DOHH2 (cell line): ENCODE measurements around the gene HNRNPC.

Experiments
- H3F3A ChIP-seq: fragments of 200-600 bp; sonication (generic), shearing (Covaris generic); 2 replicates; pipeline ENCODE4 v1.6.0; 2016; ENCODE audit warnings: antibody characterized with exemption, mild to moderate bottlenecking; ENCODE audit not compliant: control insufficient read depth, insufficient read depth
- H3K27ac ChIP-seq: fragments of 200-600 bp; sonication (generic); 2 replicates; pipeline ENCODE4 v1.5.1; 2014; ENCODE audit warnings: low read depth, mild to moderate bottlenecking, low read length, moderate library complexity
- H3K27me3 ChIP-seq: fragments of 200-600 bp; sonication (generic); 2 replicates; pipeline ENCODE4 v1.6.1; 2014; ENCODE audit warnings: mild to moderate bottlenecking, low read length, mixed read lengths; ENCODE audit not compliant: control insufficient read depth
- H3K36me3 ChIP-seq: fragments of 200-600 bp; sonication (generic); 2 replicates; pipeline ENCODE4 v1.6.1; 2014; ENCODE audit warnings: mild to moderate bottlenecking, low read length, moderate library complexity, mixed read lengths; ENCODE audit not compliant: control insufficient read depth
- H3K4me1 ChIP-seq: fragments of 200-600 bp; sonication (generic); 2 replicates; pipeline ENCODE4 v1.6.1; 2014; ENCODE audit warnings: mild to moderate bottlenecking, low read length, mixed read lengths; ENCODE audit not compliant: control insufficient read depth
- H3K4me2 ChIP-seq: fragments of 200-600 bp; sonication (generic); 2 replicates; pipeline ENCODE4 v1.6.0; 2014; ENCODE audit warnings: mild to moderate bottlenecking, low read length, moderate library complexity
- H3K4me3 ChIP-seq: fragments of 200-600 bp; sonication (generic); 2 replicates; pipeline ENCODE4 v1.5.1; 2014; ENCODE audit warnings: mild to moderate bottlenecking, low read length, mixed read lengths
- H3K79me2 ChIP-seq: fragments of 200-600 bp; sonication (generic); 2 replicates; pipeline ENCODE4 v1.6.1; 2014; ENCODE audit warnings: mild to moderate bottlenecking, low read length, mixed read lengths; ENCODE audit not compliant: control insufficient read depth
- H3K9me2 ChIP-seq: fragments of 200-600 bp; sonication (generic); replicated peaks from 2 replicates; pipeline ENCODE4 v1.6.1; 2014; ENCODE audit warnings: mild to moderate bottlenecking, low read length, mixed read lengths; ENCODE audit not compliant: control insufficient read depth
- H3K9me3 ChIP-seq: fragments of 200-600 bp; sonication (generic); 2 replicates; pipeline ENCODE4 v1.6.1; 2014; ENCODE audit warnings: antibody characterized with exemption, low read length, mixed read lengths; ENCODE audit not compliant: control insufficient read depth, insufficient read depth
- H4K20me1 ChIP-seq: fragments of 200-600 bp; sonication (generic); 2 replicates; pipeline ENCODE4 v1.6.0; 2014; ENCODE audit warnings: low read depth, mild to moderate bottlenecking, antibody characterized with exemption, low read length, moderate library complexity; ENCODE audit not compliant: control insufficient read depth, insufficient read depth
- EZH2phosphoT487 ChIP-seq: fragments of 200-600 bp; sonication (generic); IDR thresholded peaks from 2 replicates; pipeline ENCODE4 v1.6.1; 2017; ENCODE audit warnings: borderline replicate concordance, mild to moderate bottlenecking, antibody characterized with exemption, low read length, moderate library complexity, mixed read lengths
- TF ChIP-seq, protein P1 (sequence below): fragments of 200-600 bp; sonication (generic); IDR thresholded peaks from one replicate; pipeline ENCODE4 v1.5.1; 2014; ENCODE audit warnings: antibody characterized with exemption, mild to moderate bottlenecking, low read depth, low read length; ENCODE audit not compliant: poor library complexity, severe bottlenecking

HNRNPC gene

DNA sequence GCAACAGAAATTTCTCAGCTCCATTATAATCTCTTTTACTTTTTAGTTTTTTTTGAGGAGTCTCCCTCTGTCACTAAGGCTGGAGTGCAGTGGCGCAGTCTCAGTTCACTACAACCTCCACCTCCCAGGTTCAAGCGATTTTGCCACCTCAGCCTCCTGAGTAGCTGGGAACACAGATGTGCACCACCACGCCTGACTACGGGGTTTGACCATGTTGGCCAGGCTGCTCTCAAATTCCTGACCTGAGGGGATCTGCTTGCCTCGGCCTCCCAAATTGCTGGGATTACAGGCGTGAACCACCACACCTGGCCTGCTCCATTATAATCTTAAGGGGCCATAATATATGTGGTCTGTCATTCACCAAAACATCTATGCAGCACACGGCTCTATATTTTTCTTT lies 23.4 kb downstream of the HNRNPC start:
- Histone ChIP-seq H3K4me3 (no peak overlapping the region), H3K9me2 (no peaks in the 10 kb centered on the region), H3K27me3 (no peaks in the 10 kb centered on the region), H3F3A (peaks cover 90% of the 10 kb centered on the region), H3K36me3 (peaks cover 98% of the 10 kb centered on the region), H3K9me3 (no peaks in the 10 kb centered on the region), H3K4me1 (peaks cover 6% of the 10 kb centered on the region; the same call in 1 of the 2 replicates), H4K20me1 (peaks cover 62% of the 10 kb centered on the region), H3K27ac (no peak overlapping the region), H3K79me2 (peaks cover 100% of the 10 kb centered on the region), H3K4me2 (no peak overlapping the region)
- TF ChIP-seq EZH2phosphoT487 = no peak
- TF ChIP-seq, protein P1, sequence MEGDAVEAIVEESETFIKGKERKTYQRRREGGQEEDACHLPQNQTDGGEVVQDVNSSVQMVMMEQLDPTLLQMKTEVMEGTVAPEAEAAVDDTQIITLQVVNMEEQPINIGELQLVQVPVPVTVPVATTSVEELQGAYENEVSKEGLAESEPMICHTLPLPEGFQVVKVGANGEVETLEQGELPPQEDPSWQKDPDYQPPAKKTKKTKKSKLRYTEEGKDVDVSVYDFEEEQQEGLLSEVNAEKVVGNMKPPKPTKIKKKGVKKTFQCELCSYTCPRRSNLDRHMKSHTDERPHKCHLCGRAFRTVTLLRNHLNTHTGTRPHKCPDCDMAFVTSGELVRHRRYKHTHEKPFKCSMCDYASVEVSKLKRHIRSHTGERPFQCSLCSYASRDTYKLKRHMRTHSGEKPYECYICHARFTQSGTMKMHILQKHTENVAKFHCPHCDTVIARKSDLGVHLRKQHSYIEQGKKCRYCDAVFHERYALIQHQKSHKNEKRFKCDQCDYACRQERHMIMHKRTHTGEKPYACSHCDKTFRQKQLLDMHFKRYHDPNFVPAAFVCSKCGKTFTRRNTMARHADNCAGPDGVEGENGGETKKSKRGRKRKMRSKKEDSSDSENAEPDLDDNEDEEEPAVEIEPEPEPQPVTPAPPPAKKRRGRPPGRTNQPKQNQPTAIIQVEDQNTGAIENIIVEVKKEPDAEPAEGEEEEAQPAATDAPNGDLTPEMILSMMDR = no peak

DNA sequence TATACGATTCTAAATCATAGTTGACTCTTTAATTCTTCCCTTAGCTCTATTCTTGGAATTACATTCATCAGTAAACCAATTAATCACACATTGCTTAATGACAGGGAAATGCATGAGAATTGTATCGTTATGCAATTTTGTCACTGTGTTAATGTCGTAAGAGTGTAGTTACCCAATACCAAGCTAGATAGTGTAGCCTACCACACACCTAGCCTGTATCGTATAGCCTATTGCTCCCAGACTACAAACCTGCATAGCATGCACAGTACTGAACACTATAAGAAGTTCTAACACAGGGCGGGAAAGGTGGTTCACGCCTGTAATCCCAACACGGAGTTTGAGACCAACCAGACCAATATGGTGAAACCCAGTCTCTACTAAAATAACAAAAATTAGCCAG lies 24.7 kb downstream of the HNRNPC start:
- Histone ChIP-seq H3K9me2 (no peaks in the 10 kb centered on the region), H3K27me3 (no peaks in the 10 kb centered on the region), H3K4me3 (no peak overlapping the region), H3K4me1 (0 out of 2 replicates have a peak, but pooled peaks cover 3% of the 10 kb centered on the region), H3K4me2 (no peak overlapping the region), H3K79me2 (peaks cover 100% of the 10 kb centered on the region), H3F3A (peaks cover 90% of the 10 kb centered on the region), H3K36me3 (peaks cover 98% of the 10 kb centered on the region), H3K27ac (no peak overlapping the region), H4K20me1 (peaks cover 59% of the 10 kb centered on the region), H3K9me3 (no peaks in the 10 kb centered on the region)
- TF ChIP-seq, protein P1 = no peak
- TF ChIP-seq EZH2phosphoT487 = no peak

DNA sequence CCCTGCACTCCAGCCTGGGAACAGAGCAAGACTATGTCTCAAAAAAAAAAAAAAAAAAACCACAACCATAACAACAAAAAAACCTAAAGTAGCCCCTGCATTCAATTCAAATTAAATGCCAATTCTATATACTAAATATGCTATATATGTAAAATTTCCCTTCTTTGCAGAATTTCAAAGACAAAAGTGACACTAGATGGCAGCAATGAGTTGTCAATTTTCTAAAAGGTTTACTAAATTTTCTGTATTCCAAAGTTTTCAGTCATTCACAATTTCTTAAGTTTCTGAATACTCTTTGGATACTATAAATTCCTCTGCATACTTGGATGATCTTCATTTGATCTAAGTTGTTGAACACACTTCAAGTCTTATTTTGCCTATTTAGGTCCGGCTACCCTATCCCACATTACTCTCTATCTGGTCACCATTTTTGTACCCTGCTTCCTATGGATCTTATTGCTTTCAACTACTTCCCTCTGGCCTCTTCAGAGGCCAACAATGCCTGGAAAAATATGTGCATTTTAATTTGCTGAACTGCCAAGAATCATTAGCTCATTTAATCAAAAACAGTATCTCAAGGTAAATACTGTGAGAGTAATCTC lies 27.9 kb downstream of the HNRNPC start:
- Histone ChIP-seq H3K79me2 (peaks cover 100% of the 10 kb centered on the region), H4K20me1 (peaks cover 66% of the 10 kb centered on the region), H3K4me1 (0 out of 2 replicates have a peak, but pooled peaks cover 3% of the 10 kb centered on the region), H3K9me2 (no peaks in the 10 kb centered on the region), H3K9me3 (no peaks in the 10 kb centered on the region), H3K36me3 (peaks cover 98% of the 10 kb centered on the region), H3K4me2 (no peak overlapping the region), H3K4me3 (no peak overlapping the region), H3K27ac (no peak overlapping the region), H3K27me3 (no peaks in the 10 kb centered on the region), H3F3A (peaks cover 84% of the 10 kb centered on the region)
- TF ChIP-seq, protein P1 = peak; percentile 52
- no peak for TF ChIP-seq EZH2phosphoT487
